HG03378 (cell line): ENCODE measurements around the gene DDX3X.
"Not testable (repeated sequence)": the region's sequence is repeated elsewhere in the genome, so short reads cannot be mapped to it uniquely, and the experiment has no call there.

ENCODE experiments used
- ATAC-seq: cut with Tn5 transposase; IDR thresholded peaks from one replicate; pipeline ENCODE4 v1.9.1; 2021; ENCODE audit warnings: mild to moderate bottlenecking, moderate library complexity; ENCODE audit not compliant: unreplicated experiment

DDX3X gene

DNA sequence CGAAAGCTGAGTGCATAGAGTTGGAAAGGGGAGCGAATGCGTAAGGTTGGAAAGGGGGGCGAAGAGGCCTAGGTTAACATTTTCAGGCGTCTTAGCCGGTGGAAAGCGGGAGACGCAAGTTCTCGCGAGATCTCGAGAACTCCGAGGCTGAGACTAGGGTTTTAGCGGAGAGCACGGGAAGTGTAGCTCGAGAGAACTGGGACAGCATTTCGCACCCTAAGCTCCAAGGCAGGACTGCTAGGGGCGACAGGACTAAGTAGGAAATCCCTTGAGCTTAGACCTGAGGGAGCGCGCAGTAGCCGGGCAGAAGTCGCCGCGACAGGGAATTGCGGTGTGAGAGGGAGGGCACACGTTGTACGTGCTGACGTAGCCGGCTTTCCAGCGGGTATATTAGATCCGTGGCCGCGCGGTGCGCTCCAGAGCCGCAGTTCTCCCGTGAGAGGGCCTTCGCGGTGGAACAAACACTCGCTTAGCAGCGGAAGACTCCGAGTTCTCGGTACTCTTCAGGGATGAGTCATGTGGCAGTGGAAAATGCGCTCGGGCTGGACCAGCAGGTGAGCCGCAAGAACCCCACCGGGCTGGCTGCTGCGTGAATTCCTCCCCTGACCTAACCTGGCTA lies at the start of gene DDX3X:
DDX3X (plus strand) TSS at position 419 of the 619 bp plus-strand sequence; CDS start at position 510, 91 bp downstream.
- peak; percentile 57 for ATAC-seq

- ATAC-seq, result not testable (repeated sequence)
These were observed 48.0 kb upstream of the DDX3X start for GRCh38 chrX:41285928-41286327.

DNA sequence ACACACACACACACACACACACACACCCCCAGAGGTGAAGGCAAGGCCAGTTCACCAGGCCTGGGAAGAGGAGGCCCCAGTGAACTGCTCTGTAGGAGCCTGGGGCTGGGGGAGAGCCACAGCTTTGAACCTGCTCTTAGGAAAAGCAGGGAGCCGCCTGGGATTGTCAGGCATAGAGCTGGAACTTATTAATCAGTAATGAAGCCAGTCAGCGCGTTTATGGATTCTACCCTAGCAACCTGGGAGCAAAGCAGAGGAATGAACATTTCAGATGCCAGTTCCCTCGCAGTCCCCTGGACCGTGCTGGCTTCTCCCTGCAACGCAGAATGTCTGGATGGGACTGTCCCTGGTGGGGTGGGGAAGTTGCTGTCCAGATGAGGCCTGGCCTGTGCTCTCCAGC lies 45.3 kb upstream of the DDX3X start:
- no peak for ATAC-seq

DNA sequence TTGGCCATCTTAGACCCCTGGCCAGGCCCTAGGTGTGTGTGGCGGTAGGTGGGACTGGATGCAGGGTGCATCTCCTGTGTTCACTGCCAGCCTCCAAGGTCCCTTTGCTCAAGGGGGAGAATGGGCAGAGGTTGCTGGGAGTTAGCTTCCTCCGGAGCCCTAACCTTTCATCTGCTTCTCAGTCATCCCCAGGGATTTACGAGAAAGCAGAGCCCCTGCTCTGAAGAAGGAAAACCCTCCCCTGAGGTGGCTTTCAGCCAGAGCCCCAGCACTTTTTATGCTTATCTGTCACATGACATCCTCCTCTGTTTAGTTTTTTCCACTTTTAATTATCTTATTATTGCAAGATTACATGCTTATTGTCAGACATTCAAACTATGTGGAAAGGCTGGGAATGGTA lies 44.9 kb upstream of the DDX3X start:
- ATAC-seq, result no peak

DNA sequence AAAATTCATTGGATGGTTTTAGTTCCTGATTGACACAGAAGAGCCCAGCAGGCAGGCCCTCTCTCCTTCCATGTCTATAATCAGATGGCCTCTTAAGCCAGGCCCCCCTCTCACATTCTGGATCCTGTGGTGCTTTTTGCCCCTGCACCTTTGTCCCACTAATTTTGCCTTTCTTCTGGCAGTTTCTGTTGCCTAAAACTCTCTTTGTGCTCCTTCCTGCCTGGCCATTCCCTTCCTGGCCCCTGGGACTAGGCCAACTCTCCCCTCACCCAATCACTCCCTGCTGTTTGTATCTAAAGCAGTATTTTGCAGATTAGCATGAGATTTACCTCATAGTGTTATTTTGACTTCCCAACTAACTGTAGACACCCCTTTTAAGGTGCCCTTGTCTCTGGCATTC lies 42.7 kb upstream of the DDX3X start:
- no peak for ATAC-seq

GRCh38 chrX:41293269-41293668 lies 40.7 kb upstream of the DDX3X start:
- ATAC-seq, result no peak

DNA sequence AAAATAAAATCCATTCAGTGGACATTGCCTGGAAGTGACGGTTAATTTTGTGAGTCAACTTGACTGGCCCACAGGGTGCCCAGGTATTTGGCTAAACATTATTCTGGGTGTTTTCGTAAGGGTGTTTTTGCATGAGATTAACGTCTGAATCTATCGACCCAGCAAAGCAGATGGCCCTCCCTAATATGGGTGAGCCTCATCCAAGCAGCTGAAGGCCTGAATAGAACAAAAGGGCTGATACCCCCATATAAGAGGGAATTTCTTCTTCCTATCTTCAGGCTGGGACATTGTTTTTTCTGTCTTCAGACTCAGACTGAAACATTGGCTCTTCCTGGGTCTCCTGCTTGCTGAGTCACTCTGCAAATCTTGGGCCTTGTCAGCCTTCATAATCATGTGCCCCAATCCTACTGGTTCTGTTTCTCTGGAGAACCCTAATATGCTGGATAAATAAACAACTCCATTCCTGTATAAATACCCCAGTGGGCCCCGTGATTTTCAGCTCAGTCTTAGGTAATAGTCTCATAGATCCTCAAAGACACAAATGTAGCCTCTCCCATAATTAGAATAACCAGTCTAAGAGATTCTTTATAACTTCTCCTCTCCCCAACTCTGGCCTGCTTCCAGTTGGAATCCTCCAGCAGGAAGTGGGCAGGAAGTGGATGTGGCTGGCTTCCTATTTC lies 33.1 kb upstream of the DDX3X start:
- ATAC-seq, result no peak

DNA sequence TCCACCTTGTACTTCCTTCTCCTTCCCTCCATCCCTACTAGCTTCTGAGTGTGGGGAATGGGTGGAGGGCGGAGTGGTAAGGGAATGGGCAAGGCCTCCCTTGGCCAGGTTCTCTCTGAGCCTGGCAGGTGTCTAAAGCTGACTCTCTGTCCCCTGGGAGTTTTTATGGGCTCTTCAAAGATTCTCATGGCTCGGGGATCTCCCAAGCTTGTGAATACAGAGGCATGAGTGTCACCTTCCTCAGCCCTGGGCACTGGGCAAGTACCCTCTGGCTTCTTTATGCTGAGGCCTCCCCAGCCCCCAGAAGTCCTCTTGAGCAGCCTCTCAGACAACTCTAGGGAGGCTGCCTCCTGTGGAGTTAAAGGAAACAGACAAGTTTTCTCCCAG lies 32.5 kb upstream of the DDX3X start:
- ATAC-seq, result peak; percentile 46

DNA sequence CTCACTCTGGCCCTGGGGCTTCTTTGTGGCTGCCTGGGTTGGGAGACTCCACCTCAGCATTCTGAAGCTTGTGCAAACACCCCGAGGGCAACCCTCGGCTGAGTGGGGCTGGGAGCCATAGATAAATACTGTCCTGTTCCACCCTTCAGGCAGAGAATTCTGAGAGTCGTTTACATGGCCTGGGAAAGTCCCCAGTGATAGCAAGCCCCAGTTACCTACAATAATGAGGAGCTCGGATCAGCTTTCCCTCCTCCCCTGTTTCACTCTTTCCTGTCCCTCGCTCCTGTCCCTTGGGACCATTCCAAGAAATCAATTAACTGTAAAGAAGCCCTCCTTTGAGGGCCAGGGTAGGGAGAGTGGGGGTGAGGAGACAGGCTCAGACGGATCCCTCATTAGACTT lies 31.6 kb upstream of the DDX3X start:
- ATAC-seq, result no peak

DNA sequence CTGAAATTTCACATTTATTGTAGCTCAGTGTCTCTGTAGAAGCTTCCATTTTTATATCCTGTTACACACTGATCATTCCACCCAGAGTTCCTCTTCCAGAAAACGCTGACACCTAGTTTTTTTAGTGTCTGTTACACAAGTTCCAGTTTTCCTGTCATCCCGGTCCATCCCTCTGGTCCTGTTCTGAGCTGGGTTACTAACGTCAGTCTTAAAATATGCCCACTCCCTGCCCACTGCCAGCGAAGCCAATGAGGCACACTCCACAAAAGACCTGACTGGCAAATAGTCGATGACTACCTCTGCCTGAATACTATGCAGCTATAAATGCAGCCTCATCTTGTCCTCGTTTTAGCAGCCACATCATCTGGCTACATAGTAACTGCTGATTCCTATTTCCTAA lies 30.9 kb upstream of the DDX3X start:
- no peak for ATAC-seq

DNA sequence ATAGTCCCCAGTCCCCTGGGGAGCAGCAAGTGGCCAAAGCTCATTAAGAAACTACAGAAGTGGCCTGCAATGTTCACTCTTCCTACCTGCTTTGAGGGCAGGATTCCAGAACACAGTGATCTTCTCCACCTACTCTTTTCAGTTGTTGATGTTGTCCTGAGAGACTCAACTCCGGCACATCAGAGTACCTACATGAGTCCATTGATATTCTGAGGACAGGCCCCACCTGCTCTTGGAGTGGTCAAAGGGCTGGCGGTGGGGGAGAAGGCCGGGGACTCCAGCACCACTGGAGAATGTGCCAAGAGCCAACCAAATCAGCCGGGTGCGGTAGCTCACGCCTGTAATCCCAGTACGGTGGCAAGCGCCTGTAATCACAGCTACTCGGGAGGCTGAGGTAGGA lies 29.8 kb upstream of the DDX3X start:
- ATAC-seq, result no peak

DNA sequence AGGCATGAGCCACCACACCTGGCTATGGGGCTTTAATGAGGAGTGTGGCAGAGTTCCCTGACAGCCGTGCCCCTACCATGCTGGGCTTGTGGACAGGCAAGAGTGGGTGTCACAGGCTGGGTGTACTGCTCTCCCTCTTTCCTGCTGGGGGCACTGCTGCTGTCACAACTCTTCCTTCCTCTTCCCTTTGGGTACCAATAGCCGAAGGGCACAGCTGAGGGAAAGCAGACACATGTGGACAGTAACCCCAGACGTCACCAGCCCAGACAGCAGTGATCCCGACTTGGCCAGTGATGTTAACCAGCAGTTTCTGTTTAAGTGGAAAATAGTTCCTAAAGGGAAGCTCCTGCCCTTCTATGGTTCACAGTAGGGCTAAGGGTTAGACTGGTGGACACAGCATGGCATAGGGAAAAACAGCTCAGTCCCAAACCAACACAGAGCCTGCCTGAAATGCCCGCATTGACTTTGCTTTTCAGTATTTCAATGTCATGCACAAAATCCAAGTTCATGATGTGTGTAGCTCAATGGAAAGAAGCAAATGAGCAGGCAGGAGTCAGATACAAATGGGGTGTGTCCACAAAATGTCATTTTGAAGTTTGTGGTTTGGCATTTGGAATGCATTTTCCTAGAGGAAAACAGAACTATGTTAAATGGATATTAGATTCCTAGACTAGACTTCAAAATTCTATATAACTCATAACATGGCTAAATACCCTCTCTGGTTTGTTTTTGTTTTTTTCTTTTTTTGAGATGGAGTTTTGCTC lies 24.9 kb upstream of the DDX3X start:
- no peak for ATAC-seq

- no peak for ATAC-seq
These were observed 21.2 kb upstream of the DDX3X start for GRCh38 chrX:41312786-41313185.

DNA sequence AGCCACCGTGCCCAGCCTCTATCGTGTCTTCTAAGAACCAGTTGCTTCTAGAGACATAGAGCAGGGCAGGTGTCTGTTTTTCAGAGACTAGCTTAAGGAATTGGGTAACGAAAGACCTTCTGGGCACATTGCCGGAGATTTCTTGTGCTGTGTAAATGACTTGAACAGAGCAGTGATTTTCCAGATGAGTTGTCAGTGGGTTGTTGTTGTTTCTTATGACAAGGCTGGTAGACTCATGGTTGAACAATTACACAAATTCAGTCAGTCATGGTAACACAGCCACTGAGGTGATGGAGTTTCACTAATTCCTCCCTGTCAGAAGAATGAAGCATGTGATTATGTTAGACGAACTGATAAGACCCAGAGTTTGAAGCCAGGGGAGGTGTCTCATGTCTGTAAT lies 20.5 kb upstream of the DDX3X start:
- ATAC-seq, result no peak

- ATAC-seq, result no peak
These were observed 19.8 kb upstream of the DDX3X start for GRCh38 chrX:41314204-41314603.

GRCh38 chrX:41314881-41315280 lies 19.1 kb upstream of the DDX3X start:
- no peak for ATAC-seq

GRCh38 chrX:41316266-41316665 lies 17.7 kb upstream of the DDX3X start:
- not testable (repeated sequence) for ATAC-seq

GRCh38 chrX:41317477-41318208 lies 16.3 kb upstream of the DDX3X start:
- no peak for ATAC-seq

GRCh38 chrX:41320393-41320792 lies 13.6 kb upstream of the DDX3X start:
- no peak for ATAC-seq

- no peak for ATAC-seq
These were observed 10.9 kb upstream of the DDX3X start for GRCh38 chrX:41322821-41323603.

- no peak for ATAC-seq
These were observed 7.5 kb upstream of the DDX3X start for GRCh38 chrX:41326431-41326830.
